Measurements from ENCODE around the gene ESYT2.
"Not testable (repeated sequence)": the region's sequence is repeated elsewhere in the genome, so short reads cannot be mapped to it uniquely, and the experiment has no call there.

The ESYT2 gene

GRCh38 chr7:158829342-158830210 is at the start of gene ESYT2:
Gene ESYT2, minus strand, starts transcription at chr7:158829509. Its CDS starts 91 bp downstream, at chr7:158829418.
- peak; percentile 100 for DNase-seq (ENCODE audit: low read depth)

GRCh38 chr7:158878151-158879079 is 49.1 kb upstream of the ESYT2 start:
- not testable (repeated sequence) for DNase-seq (ENCODE audit: low read depth)

- DNase-seq (ENCODE audit: low read depth) = no peak
Measured at GRCh38 chr7:158876984-158877383, 47.7 kb upstream of the ESYT2 start.

GRCh38 chr7:158869876-158870275 is 40.6 kb upstream of the ESYT2 start:
- no peak for DNase-seq (ENCODE audit: low read depth)

GRCh38 chr7:158868764-158869410 is 39.6 kb upstream of the ESYT2 start:
- no peak for DNase-seq (ENCODE audit: low read depth)

GRCh38 chr7:158867214-158867984 is 38.1 kb upstream of the ESYT2 start:
- no peak for DNase-seq (ENCODE audit: low read depth)

- DNase-seq (ENCODE audit: low read depth) = no peak
Measured at GRCh38 chr7:158865977-158866376, 36.7 kb upstream of the ESYT2 start.

- no peak for DNase-seq (ENCODE audit: low read depth)
Measured at GRCh38 chr7:158865462-158865922, 36.2 kb upstream of the ESYT2 start.

- DNase-seq (ENCODE audit: low read depth) = no peak
Measured at GRCh38 chr7:158864833-158865232, 35.5 kb upstream of the ESYT2 start.

- no peak for DNase-seq (ENCODE audit: low read depth)
Measured at GRCh38 chr7:158864507-158864820, 35.2 kb upstream of the ESYT2 start.

- DNase-seq (ENCODE audit: low read depth) = no peak
Measured at GRCh38 chr7:158863611-158864506, 34.5 kb upstream of the ESYT2 start.

- not testable (repeated sequence) for DNase-seq (ENCODE audit: low read depth)
Measured at GRCh38 chr7:158862985-158863610, 33.8 kb upstream of the ESYT2 start.

- no peak for DNase-seq (ENCODE audit: low read depth)
Measured at GRCh38 chr7:158861936-158862704, 32.8 kb upstream of the ESYT2 start.

- DNase-seq (ENCODE audit: low read depth) = no peak
Measured at GRCh38 chr7:158861004-158861787, 31.9 kb upstream of the ESYT2 start.

- DNase-seq (ENCODE audit: low read depth) = no peak
Measured at GRCh38 chr7:158860394-158860793, 31.1 kb upstream of the ESYT2 start.

- DNase-seq (ENCODE audit: low read depth) = no peak
Measured at GRCh38 chr7:158858592-158859503, 29.5 kb upstream of the ESYT2 start.
